OCI-LY1 (cell line): ENCODE measurements around the gene SIK3.

Experiments used
- H2AFZ ChIP-seq: fragments of 200-600 bp; sonication (generic), shearing (Covaris generic); 2 replicates; pipeline ENCODE4 v1.6.0; 2014; ENCODE audit warnings: antibody characterized with exemption, mild to moderate bottlenecking, low read length
- H3F3A ChIP-seq: fragments of 200-600 bp; sonication (generic), shearing (Covaris generic); 2 replicates; pipeline ENCODE4 v1.6.0; 2014; ENCODE audit warnings: mild to moderate bottlenecking, antibody characterized with exemption, low read length, moderate library complexity; ENCODE audit not compliant: insufficient read depth
- H3K27ac ChIP-seq: fragments of 200-600 bp; sonication (generic); 2 replicates; pipeline ENCODE4 v1.5.1; 2014; ENCODE audit warnings: low read length, mixed run types, mild to moderate bottlenecking, low read depth; ENCODE audit not compliant: poor library complexity, severe bottlenecking
- H3K27me3 ChIP-seq: fragments of 200-600 bp; sonication (generic); 2 replicates; pipeline ENCODE4 v1.6.0; 2014; ENCODE audit warnings: antibody characterized with exemption, mild to moderate bottlenecking, low read length, moderate library complexity; ENCODE audit not compliant: insufficient read depth
- H3K36me3 ChIP-seq: fragments of 200-600 bp; sonication (generic); 2 replicates; pipeline ENCODE4 v1.6.1; 2014; ENCODE audit warnings: mild to moderate bottlenecking, antibody characterized with exemption, low read length, moderate library complexity, mixed read lengths; ENCODE audit not compliant: insufficient read depth
- H3K4me1 ChIP-seq: fragments of 200-600 bp; sonication (generic); 2 replicates; pipeline ENCODE4 v1.5.1; 2014; ENCODE audit warnings: mild to moderate bottlenecking, low read length, moderate library complexity; ENCODE audit not compliant: insufficient read depth, severe bottlenecking
- H3K4me2 ChIP-seq: fragments of 200-600 bp; sonication (generic), shearing (Covaris generic); 2 replicates; pipeline ENCODE4 v1.6.1; 2014; ENCODE audit warnings: low read length
- H3K4me3 ChIP-seq: fragments of 200-600 bp; sonication (generic); 2 replicates; pipeline ENCODE4 v1.5.1; 2014; ENCODE audit warnings: low read length, low read depth, mild to moderate bottlenecking, mixed read lengths; ENCODE audit not compliant: poor library complexity, severe bottlenecking
- H3K79me2 ChIP-seq: fragments of 200-600 bp; shearing (Covaris generic); 2 replicates; pipeline ENCODE4 v1.6.1; 2016; ENCODE audit warnings: mixed run types, low read length, mixed read lengths; ENCODE audit not compliant: insufficient read depth
- H3K9ac ChIP-seq: fragments of 200-600 bp; sonication (generic), shearing (Covaris generic); 2 replicates; pipeline ENCODE4 v1.6.1; 2014; ENCODE audit warnings: mild to moderate bottlenecking, low read length, mixed read lengths
- H3K9me2 ChIP-seq: fragments of 200-600 bp; sonication (generic), shearing (Covaris generic); 2 replicates; pipeline ENCODE4 v1.6.1; 2014; ENCODE audit warnings: low read depth, mild to moderate bottlenecking, low read length, mixed read lengths
- H3K9me3 ChIP-seq: fragments of 200-600 bp; shearing (Covaris generic); 2 replicates; pipeline ENCODE4 v1.6.1; 2014; ENCODE audit warnings: low read length, mixed read lengths
- H4K20me1 ChIP-seq: fragments of 200-600 bp; sonication (generic), shearing (Covaris generic); 2 replicates; pipeline ENCODE4 v1.6.0; 2016; ENCODE audit warnings: mild to moderate bottlenecking, low read length; ENCODE audit not compliant: insufficient read depth
- EZH2 ChIP-seq: fragments of 200-600 bp; sonication (generic), shearing (Covaris generic); IDR thresholded peaks from 2 replicates; pipeline ENCODE4 v1.8.0; 2017; ENCODE audit warnings: borderline replicate concordance, mixed run types, mild to moderate bottlenecking, antibody characterized with exemption, low read length, moderate library complexity, mixed read lengths
- TF ChIP-seq, protein P1 (sequence below): fragments of 200-600 bp; sonication (generic), shearing (Covaris generic); IDR thresholded peaks from 2 replicates; pipeline ENCODE4 v1.5.1; 2017; ENCODE audit warnings: mild to moderate bottlenecking, antibody characterized with exemption, low read length, moderate library complexity, mixed read lengths

The SIK3 gene

DNA sequence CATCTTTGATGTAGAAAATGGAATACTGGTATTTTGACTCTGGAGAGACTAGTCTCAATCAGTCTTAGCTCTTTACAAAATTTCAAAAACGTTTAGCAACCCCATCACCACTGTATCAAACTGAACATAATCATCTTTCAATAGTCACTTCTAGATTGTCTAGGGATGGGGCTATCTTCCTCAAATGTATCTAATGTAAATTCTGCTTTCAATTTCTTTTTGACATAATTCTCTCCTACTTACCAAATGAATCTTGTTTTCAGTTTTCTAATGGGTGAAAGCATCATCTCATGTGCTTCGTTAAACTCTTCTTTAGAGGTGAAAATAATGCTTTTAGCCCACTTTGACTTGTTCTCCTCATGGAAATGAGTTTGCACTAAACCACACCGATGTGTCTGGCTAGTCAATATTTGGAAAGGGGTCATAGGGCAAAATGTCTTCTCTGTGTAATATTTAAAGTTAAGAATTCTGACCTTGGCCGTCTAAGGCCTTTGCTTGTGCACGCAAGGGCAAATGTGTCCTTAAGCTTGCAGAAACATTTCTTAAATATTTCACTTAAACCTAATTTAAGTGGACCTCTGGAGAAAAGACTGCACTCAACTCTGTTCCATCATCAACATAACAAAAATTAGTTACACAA lies 5.2 kb downstream of the SIK3 start:
- H3K9me3 ChIP-seq: no peaks in the 10 kb centered on the region
- no peak overlapping the region for H3K27ac ChIP-seq
- no peak overlapping the region for H3K9ac ChIP-seq
- TF ChIP-seq, protein P1, sequence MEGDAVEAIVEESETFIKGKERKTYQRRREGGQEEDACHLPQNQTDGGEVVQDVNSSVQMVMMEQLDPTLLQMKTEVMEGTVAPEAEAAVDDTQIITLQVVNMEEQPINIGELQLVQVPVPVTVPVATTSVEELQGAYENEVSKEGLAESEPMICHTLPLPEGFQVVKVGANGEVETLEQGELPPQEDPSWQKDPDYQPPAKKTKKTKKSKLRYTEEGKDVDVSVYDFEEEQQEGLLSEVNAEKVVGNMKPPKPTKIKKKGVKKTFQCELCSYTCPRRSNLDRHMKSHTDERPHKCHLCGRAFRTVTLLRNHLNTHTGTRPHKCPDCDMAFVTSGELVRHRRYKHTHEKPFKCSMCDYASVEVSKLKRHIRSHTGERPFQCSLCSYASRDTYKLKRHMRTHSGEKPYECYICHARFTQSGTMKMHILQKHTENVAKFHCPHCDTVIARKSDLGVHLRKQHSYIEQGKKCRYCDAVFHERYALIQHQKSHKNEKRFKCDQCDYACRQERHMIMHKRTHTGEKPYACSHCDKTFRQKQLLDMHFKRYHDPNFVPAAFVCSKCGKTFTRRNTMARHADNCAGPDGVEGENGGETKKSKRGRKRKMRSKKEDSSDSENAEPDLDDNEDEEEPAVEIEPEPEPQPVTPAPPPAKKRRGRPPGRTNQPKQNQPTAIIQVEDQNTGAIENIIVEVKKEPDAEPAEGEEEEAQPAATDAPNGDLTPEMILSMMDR: no peak
- no peak for TF ChIP-seq EZH2
- no peaks in the 10 kb centered on the region for H3K9me2 ChIP-seq
- no peak overlapping the region for H3K4me2 ChIP-seq
- H3K36me3 ChIP-seq: peaks cover 15% of the 10 kb centered on the region
- H4K20me1 ChIP-seq: no peaks in the 10 kb centered on the region
- peaks cover 98% of the 10 kb centered on the region for H3K79me2 ChIP-seq
- H3K4me3 ChIP-seq: no peak overlapping the region
- H2AFZ ChIP-seq: no peak overlapping the region
- H3F3A ChIP-seq: no peaks in the 10 kb centered on the region
- no peaks in the 10 kb centered on the region for H3K27me3 ChIP-seq
- H3K4me1 ChIP-seq: peaks cover 47% of the 10 kb centered on the region

DNA sequence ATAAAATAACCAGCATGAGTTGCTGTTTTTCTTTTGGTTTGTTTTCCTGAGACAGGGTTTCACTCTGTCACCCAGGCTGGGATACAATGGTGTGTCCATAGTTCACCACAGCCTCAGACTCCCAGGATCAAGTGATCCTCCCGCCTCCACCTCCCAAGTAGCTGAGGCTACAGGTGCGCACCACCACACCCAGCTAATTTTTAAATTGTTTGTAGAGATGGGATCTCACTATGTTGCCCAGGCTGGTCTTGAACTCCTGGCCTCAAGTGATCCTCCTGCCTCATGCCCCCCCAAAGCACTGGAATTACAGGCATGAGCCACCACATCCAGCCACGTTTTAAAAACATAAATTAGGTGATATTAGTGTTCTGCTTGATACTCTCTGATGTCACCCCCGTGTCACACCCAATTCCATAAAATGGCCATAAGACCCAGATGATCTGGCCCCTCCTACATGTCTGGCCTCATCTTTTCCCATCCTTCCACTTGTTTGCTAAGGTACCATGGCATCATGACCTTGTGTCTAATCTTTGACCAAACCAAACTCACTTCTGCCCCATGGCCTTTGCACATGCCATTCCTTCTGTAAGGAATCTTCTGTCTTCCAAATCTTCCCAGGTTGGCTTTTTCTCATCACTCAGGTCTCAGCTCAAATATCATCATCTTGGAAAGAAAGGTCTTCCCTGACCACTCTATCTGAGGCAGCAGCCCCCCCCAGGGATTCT lies 6.3 kb downstream of the SIK3 start:
- no peak overlapping the region for H3K27ac ChIP-seq
- peaks cover 47% of the 10 kb centered on the region for H3K4me1 ChIP-seq
- no peaks in the 10 kb centered on the region for H3K9me2 ChIP-seq
- H3K4me2 ChIP-seq: no peak overlapping the region
- TF ChIP-seq, protein P1: no peak
- no peak for TF ChIP-seq EZH2
- H3K9me3 ChIP-seq: no peaks in the 10 kb centered on the region
- no peaks in the 10 kb centered on the region for H3F3A ChIP-seq
- no peaks in the 10 kb centered on the region for H4K20me1 ChIP-seq
- peaks cover 15% of the 10 kb centered on the region for H3K36me3 ChIP-seq
- H3K4me3 ChIP-seq: no peak overlapping the region
- H3K9ac ChIP-seq: no peak overlapping the region
- H2AFZ ChIP-seq: no peak overlapping the region
- no peaks in the 10 kb centered on the region for H3K27me3 ChIP-seq
- peaks cover 100% of the 10 kb centered on the region for H3K79me2 ChIP-seq

DNA sequence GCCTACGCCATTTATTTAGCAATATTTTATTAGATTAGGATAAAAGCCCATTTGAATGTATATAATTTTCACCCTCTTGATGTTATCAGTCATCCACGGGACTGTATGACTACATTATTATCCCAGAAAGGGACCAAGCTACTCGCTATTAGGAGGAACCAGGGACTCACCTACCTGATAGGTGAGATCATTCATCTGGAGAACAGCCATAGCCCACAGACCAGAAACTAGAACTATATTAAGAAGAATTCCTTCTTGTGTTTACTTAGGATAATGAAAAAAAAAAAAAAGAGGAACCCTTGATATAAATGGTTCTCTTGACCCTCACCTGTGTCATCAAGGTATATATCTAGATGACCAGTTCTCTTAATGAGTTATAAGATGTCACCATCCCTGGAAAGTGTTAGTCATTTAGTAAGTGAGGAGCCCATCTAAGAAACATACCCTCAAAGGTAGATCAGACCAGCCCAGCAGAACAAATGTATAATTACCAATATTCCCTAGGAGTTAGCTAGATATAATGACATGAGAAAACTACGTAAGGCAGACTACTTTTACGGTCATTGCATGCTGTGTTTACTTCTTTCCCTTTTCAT lies 8.0 kb downstream of the SIK3 start:
- Histone ChIP-seq H3K27ac (no peak overlapping the region), H2AFZ (no peak overlapping the region), H3K4me3 (no peak overlapping the region), H3K9me3 (no peaks in the 10 kb centered on the region), H3K9me2 (no peaks in the 10 kb centered on the region), H3K36me3 (peaks cover 19% of the 10 kb centered on the region), H3K27me3 (no peaks in the 10 kb centered on the region), H4K20me1 (no peaks in the 10 kb centered on the region), H3K4me1 (peaks cover 32% of the 10 kb centered on the region), H3K79me2 (peaks cover 95% of the 10 kb centered on the region), H3F3A (no peaks in the 10 kb centered on the region), H3K4me2 (peak overlapping the region; percentile 7), H3K9ac (no peak overlapping the region)
- TF ChIP-seq, protein P1: no peak
- no peak for TF ChIP-seq EZH2
